ENCODE data around the gene RAB22A. TPM values are rescaled to one million over a fixed set of nuclear protein-coding genes. Genes with fewer than 3 reads are reported as not detected.

RAB22A gene
- total RNA-seq, 1 donor from 2014 or later, result 15.5 TPM

GRCh38 chr20:58268421-58268821 lies 41.1 kb upstream of the RAB22A start:
- no peaks in the 10 kb centered on the region for H3K27me3 Mint-ChIP-seq (ENCODE audit: low read depth)
- H3K4me3 Mint-ChIP-seq, result no peak overlapping the region
- H3K4me1 Mint-ChIP-seq, result peaks cover 13% of the 10 kb centered on the region
- no peaks in the 10 kb centered on the region for H3K9me3 Mint-ChIP-seq
- H3K36me3 Mint-ChIP-seq (ENCODE audit: low read depth), result peaks cover 8% of the 10 kb centered on the region
- DNase-seq (ENCODE audit: low read depth, low spot score), result no peak
- H3K27ac Mint-ChIP-seq (ENCODE audit: unreplicated experiment), result peak overlapping the region; percentile 65
- no peak for TF ChIP-seq CTCF (conservative IDR thresholded peaks at IDR 0.05)

GRCh38 chr20:58268936-58269619 lies 40.4 kb upstream of the RAB22A start:
- H3K27me3 Mint-ChIP-seq (ENCODE audit: low read depth), result no peaks in the 10 kb centered on the region
- H3K36me3 Mint-ChIP-seq (ENCODE audit: low read depth), result peaks cover 12% of the 10 kb centered on the region
- TF ChIP-seq CTCF (conservative IDR thresholded peaks at IDR 0.05), result no peak
- H3K4me3 Mint-ChIP-seq, result no peak overlapping the region
- H3K4me1 Mint-ChIP-seq, result peaks cover 13% of the 10 kb centered on the region
- no peak for DNase-seq (ENCODE audit: low read depth, low spot score)
- H3K9me3 Mint-ChIP-seq, result peaks cover 4% of the 10 kb centered on the region
- H3K27ac Mint-ChIP-seq (ENCODE audit: unreplicated experiment), result no peak overlapping the region

- no peaks in the 10 kb centered on the region for H3K27me3 Mint-ChIP-seq (ENCODE audit: low read depth)
- H3K9me3 Mint-ChIP-seq, result peaks cover 4% of the 10 kb centered on the region
- no peak overlapping the region for H3K4me3 Mint-ChIP-seq
- peaks cover 15% of the 10 kb centered on the region for H3K36me3 Mint-ChIP-seq (ENCODE audit: low read depth)
- no peak for DNase-seq (ENCODE audit: low read depth, low spot score)
- H3K4me1 Mint-ChIP-seq, result peaks cover 13% of the 10 kb centered on the region
- TF ChIP-seq CTCF (conservative IDR thresholded peaks at IDR 0.05), result no peak
- no peak overlapping the region for H3K27ac Mint-ChIP-seq (ENCODE audit: unreplicated experiment)
Observed at GRCh38 chr20:58271606-58272351, 37.7 kb upstream of the RAB22A start.

- H3K27ac Mint-ChIP-seq (ENCODE audit: unreplicated experiment), result no peak overlapping the region
- H3K36me3 Mint-ChIP-seq (ENCODE audit: low read depth), result peaks cover 10% of the 10 kb centered on the region
- H3K4me1 Mint-ChIP-seq, result peaks cover 5% of the 10 kb centered on the region
- H3K27me3 Mint-ChIP-seq (ENCODE audit: low read depth), result no peaks in the 10 kb centered on the region
- no peak for TF ChIP-seq CTCF (conservative IDR thresholded peaks at IDR 0.05)
- peaks cover 4% of the 10 kb centered on the region for H3K9me3 Mint-ChIP-seq
- no peak overlapping the region for H3K4me3 Mint-ChIP-seq
- no peak for DNase-seq (ENCODE audit: low read depth, low spot score)
Observed at GRCh38 chr20:58274384-58274783, 35.1 kb upstream of the RAB22A start.

GRCh38 chr20:58277107-58277506 lies 32.4 kb upstream of the RAB22A start:
- DNase-seq (ENCODE audit: low read depth, low spot score), result no peak
- Mint-ChIP-seq H3K4me1 (peaks cover 5% of the 10 kb centered on the region), H3K27me3 (ENCODE audit: low read depth) (no peaks in the 10 kb centered on the region), H3K27ac (ENCODE audit: unreplicated experiment) (no peak overlapping the region), H3K36me3 (ENCODE audit: low read depth) (peaks cover 9% of the 10 kb centered on the region), H3K4me3 (no peak overlapping the region), H3K9me3 (peaks cover 4% of the 10 kb centered on the region)
- no peak for TF ChIP-seq CTCF (conservative IDR thresholded peaks at IDR 0.05)
